Measurements from ENCODE around the gene PDE10A.
"Not testable (repeated sequence)": the region's sequence is repeated elsewhere in the genome, so short reads cannot be mapped to it uniquely, and the experiment has no call there.

The PDE10A gene

DNA sequence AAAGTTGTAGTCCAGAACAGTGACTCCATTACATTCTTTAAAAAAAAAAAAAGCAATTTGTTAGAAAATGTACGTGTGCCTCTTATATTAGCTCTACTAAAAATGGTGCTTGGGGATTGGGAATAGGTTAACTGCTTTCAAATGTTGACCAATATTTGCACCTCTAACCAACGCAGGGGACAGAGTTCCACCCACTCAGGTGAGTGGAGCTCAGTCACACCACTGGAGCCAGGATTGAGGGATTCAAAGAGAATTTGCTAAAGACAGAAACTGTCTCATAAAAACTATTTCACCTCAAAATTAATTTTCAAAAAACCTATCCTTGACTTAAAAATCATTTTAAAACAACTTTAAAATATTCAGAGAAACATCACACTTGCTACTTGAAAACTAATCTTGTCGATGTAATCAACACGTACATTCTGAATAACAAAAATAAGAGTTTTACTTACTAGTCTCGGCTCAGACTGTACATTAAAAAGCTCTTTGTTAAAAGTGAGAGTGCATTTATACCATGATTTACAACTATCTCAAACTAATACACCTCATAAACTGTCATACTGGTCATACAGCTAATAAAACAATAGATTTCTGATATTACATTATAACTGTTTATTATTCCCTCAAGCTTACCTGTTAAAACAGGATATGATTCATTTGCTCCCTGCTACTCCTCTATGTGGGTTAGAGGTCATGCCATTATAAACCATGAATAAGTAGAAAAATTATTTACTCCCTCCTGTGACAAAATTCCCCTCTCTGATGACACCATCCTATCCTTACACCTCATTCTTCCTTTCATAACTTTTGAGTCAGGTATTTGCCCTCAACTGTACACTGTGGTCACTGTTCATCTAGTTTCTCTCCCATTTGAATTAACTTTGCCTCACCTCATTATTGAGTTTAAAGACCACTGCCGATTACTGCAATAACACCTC, 88.6 kb downstream of the PDE10A start:
- Mint-ChIP-seq H3K9me3 (no peaks in the 10 kb centered on the region), H3K4me3 (no peak overlapping the region), H3K27ac (no peak overlapping the region), H3K27me3 (no peaks in the 10 kb centered on the region), H3K4me1 (no peaks in the 10 kb centered on the region), H3K36me3 (no peaks in the 10 kb centered on the region)

DNA sequence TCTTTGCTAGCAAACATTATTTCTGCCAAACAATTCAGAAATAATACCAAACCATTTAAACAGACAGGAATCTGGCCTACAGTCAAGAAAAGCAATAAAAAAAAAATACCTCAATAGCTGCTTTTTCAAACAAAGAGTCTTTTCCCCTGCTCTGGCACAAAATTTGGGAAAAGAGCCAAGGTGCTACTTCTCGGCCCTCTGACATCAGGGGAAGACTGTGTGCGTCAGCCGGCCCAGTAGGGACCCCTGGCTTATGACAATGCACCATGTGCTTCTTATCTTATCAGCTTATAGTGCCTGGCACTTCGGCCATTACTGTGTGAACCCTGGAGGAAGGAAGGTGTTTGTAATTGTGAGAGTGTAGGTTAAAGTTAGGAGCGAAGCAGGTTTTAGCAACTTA, 89.4 kb downstream of the PDE10A start:
- Mint-ChIP-seq H3K27ac (no peak overlapping the region), H3K4me3 (no peak overlapping the region), H3K9me3 (no peaks in the 10 kb centered on the region), H3K36me3 (no peaks in the 10 kb centered on the region), H3K4me1 (no peaks in the 10 kb centered on the region), H3K27me3 (no peaks in the 10 kb centered on the region)

- Mint-ChIP-seq H3K27me3 (no peaks in the 10 kb centered on the region), H3K4me1 (no peaks in the 10 kb centered on the region), H3K27ac (no peak overlapping the region), H3K36me3 (no peaks in the 10 kb centered on the region), H3K4me3 (no peak overlapping the region), H3K9me3 (no peaks in the 10 kb centered on the region)
Measured at GRCh38 chr6:165571721-165572132, 91.3 kb downstream of the PDE10A start.

- Mint-ChIP-seq H3K36me3 (no peaks in the 10 kb centered on the region), H3K4me1 (no peaks in the 10 kb centered on the region), H3K27me3 (no peaks in the 10 kb centered on the region), H3K27ac (no peak overlapping the region), H3K4me3 (no peak overlapping the region), H3K9me3 (no peaks in the 10 kb centered on the region)
Measured at GRCh38 chr6:165571068-165571682, 91.9 kb downstream of the PDE10A start.

DNA sequence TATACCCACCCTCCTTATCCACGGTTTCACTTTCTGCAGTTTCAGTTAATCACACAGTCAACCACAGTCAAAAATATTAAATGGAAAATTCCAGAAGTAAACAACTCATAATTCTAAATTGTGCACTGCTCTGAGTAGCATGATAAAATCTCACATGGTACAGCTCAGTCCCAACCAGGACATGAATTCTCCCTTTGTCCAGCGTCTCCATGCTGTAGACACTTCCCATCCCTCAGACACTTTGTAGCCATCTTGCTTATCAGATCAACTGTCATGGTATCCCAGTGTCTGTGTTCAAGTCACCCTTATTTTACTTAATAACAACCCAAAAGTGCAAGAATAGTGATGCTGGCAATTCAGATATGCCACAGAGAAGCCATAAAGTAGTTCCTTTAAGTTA, 94.7 kb downstream of the PDE10A start:
- H3K27ac Mint-ChIP-seq = no peak overlapping the region

DNA sequence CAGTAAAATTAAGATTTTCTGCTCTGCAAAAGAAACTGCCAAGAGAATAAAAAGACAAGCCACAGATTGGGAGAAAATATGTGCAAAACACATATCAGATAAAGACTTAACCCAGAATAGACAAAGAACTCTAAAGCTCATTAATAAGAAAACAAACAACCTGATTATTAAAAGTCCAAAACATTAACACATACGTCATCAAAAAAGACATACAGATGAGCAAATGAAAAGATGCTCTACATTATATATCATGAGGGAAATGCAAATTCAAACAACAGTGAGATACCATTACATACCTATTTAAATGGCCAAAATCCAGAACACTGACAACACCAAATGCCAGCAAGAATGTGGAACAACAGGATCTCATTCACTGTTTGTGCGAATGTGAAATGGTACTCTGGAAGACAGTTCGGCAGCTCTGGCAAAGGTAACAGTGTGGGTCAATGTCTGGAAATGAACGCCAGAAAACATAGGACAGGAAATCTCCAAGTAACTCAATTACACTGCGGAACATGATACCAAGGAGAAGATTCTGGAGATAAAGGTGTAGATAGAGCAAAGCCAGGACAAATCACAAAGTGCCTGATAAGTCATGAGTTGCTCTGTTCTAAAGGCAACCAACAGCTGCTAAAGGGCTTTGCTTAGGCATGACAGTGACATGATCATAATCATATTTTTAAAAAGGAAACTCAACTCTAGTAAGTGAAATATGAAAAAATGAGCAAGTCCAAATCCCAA, 96.8 kb downstream of the PDE10A start:
- no peaks in the 10 kb centered on the region for H3K4me1 Mint-ChIP-seq
- H3K36me3 Mint-ChIP-seq = no peaks in the 10 kb centered on the region
- H3K4me3 Mint-ChIP-seq = no peak overlapping the region
- peaks cover under 1% of the 10 kb centered on the region for H3K27me3 Mint-ChIP-seq
- H3K9me3 Mint-ChIP-seq = peaks cover 4% of the 10 kb centered on the region
- no peak overlapping the region for H3K27ac Mint-ChIP-seq

More for the DNA sequence above, 94.7 kb downstream of the PDE10A start:
- H3K4me1 Mint-ChIP-seq = no peaks in the 10 kb centered on the region
- H3K4me3 Mint-ChIP-seq = no peak overlapping the region
- H3K9me3 Mint-ChIP-seq = no peaks in the 10 kb centered on the region
- no peaks in the 10 kb centered on the region for H3K27me3 Mint-ChIP-seq
- no peaks in the 10 kb centered on the region for H3K36me3 Mint-ChIP-seq

DNA sequence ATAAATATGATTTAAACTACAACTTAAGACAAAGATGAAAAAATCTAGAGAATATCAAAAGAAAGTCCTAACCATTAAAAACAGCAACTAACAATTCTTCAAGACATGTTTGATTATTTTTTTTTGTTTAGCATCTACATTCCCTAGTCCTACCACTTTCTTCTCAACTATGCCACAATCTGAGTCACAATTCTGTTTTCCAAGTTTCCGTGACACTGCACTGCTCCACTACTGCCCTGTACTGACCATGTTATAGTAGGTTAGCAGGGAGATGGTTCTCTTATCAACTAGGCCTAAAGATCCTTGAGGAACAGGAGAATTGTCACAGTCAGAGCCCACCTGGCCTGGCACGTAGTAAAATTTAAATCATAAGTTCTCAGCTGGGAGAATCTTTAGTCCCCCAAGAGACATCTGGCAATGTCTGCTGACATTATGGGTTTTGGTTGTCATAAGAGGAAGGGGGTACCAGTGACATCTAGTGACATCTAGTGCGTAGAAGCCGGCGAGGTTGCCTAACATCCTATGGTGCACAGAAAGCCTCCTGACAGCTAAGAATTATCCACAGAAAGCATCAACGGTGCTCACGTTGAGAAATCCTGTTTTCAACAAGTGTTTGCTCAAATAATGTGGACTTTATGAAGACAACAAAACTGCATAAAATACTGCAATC, 100.5 kb downstream of the PDE10A start:
- H3K9me3 Mint-ChIP-seq = peaks cover 12% of the 10 kb centered on the region

DNA sequence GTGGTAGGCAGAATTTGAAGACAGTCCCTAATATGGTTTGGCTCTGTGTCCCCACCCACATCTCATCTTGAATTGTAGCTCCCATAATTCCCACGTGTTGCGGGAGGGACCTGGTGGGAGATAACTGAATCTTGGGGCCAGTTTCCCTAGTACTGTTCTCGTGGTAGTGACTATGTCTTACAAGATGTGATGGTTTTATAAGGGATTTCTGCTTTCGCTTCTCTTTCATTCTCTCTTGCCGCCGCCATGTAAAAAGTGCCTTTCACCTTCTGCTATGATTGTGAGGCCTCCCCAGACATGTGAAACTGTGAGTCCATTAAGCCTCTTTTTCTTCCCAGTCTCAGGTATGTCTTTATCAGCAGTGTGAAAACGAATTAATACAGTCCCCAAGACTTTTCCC, 103.4 kb downstream of the PDE10A start:
- peaks cover 12% of the 10 kb centered on the region for H3K9me3 Mint-ChIP-seq
- peaks cover 2% of the 10 kb centered on the region for H3K27me3 Mint-ChIP-seq
- H3K4me1 Mint-ChIP-seq = no peaks in the 10 kb centered on the region
- H3K36me3 Mint-ChIP-seq = no peaks in the 10 kb centered on the region
- H3K27ac Mint-ChIP-seq = no peak overlapping the region
- no peak overlapping the region for H3K4me3 Mint-ChIP-seq

More for the DNA sequence above, 100.5 kb downstream of the PDE10A start:
- H3K27me3 Mint-ChIP-seq = peaks cover 2% of the 10 kb centered on the region
- H3K36me3 Mint-ChIP-seq = no peaks in the 10 kb centered on the region
- no peaks in the 10 kb centered on the region for H3K4me1 Mint-ChIP-seq
- no peak overlapping the region for H3K27ac Mint-ChIP-seq
- no peak overlapping the region for H3K4me3 Mint-ChIP-seq

GRCh38 chr6:165558097-165558496, 104.9 kb downstream of the PDE10A start:
- not testable (repeated sequence) for H3K4me3 Mint-ChIP-seq, H3K36me3 Mint-ChIP-seq, H3K27me3 Mint-ChIP-seq, H3K4me1 Mint-ChIP-seq, H3K27ac Mint-ChIP-seq
- H3K9me3 Mint-ChIP-seq = peaks cover 12% of the 10 kb centered on the region

DNA sequence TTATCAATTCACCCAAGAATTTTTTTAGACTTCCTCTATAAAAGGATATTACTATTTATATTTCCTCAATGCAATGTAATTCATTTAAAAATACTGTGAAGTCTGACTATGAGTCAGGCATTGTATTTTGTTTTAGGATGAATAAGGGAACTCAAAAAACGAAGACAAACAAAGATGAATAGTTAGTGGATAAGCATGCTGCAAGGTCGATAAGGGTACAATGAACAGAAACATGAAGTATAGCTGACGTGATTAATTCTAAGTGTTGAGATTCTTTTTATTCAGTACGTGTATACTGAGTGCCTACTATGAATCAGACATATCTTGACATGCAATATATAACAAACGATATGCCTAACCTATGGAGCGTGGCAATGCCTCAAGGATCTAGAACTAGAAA, 105.4 kb downstream of the PDE10A start:
- peaks cover 2% of the 10 kb centered on the region for H3K27me3 Mint-ChIP-seq
- H3K4me1 Mint-ChIP-seq = no peaks in the 10 kb centered on the region
- no peak overlapping the region for H3K4me3 Mint-ChIP-seq
- H3K9me3 Mint-ChIP-seq = peaks cover 12% of the 10 kb centered on the region
- H3K27ac Mint-ChIP-seq = no peak overlapping the region
- H3K36me3 Mint-ChIP-seq = no peaks in the 10 kb centered on the region

- Mint-ChIP-seq H3K27me3 (peaks cover 2% of the 10 kb centered on the region), H3K4me3 (no peak overlapping the region), H3K9me3 (peaks cover 8% of the 10 kb centered on the region), H3K4me1 (no peaks in the 10 kb centered on the region), H3K36me3 (no peaks in the 10 kb centered on the region), H3K27ac (no peak overlapping the region)
Measured at GRCh38 chr6:165556116-165556843, 106.8 kb downstream of the PDE10A start.

GRCh38 chr6:165554644-165555043, 108.4 kb downstream of the PDE10A start:
- H3K4me1 Mint-ChIP-seq, H3K36me3 Mint-ChIP-seq, H3K27ac Mint-ChIP-seq, H3K4me3 Mint-ChIP-seq, H3K27me3 Mint-ChIP-seq, H3K9me3 Mint-ChIP-seq: not testable (repeated sequence)

DNA sequence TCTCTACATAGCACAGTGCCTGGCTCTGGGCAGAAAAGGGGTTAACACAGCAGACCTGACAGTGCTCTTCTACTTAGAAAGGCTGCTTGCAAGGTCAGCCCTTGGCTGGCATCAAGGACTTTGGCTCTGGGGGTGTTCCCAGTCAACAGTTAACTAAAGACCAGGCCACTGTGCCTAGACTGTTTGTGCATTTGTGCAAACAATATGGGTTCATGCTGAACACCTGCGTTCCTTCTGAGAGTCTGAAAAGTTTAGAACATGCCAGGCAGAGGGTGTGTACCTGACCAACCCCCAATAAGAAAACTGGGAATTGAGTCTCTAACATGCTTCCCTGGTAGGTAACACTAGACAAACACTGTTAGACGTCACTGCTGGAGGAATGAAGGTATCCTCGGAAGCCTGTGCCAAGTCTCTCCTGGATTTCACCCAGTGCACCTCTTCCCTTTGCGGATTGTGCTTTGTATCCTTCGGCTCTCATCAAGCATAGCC, 110.7 kb downstream of the PDE10A start:
- no peaks in the 10 kb centered on the region for H3K27me3 Mint-ChIP-seq
- H3K9me3 Mint-ChIP-seq = no peaks in the 10 kb centered on the region
- H3K27ac Mint-ChIP-seq = no peak overlapping the region
- H3K4me3 Mint-ChIP-seq = no peak overlapping the region
- H3K36me3 Mint-ChIP-seq = no peaks in the 10 kb centered on the region
- no peaks in the 10 kb centered on the region for H3K4me1 Mint-ChIP-seq

- Mint-ChIP-seq H3K4me3 (no peak overlapping the region), H3K9me3 (no peaks in the 10 kb centered on the region), H3K27ac (no peak overlapping the region), H3K36me3 (no peaks in the 10 kb centered on the region), H3K27me3 (no peaks in the 10 kb centered on the region), H3K4me1 (no peaks in the 10 kb centered on the region)
Measured at GRCh38 chr6:165551828-165552227, 111.2 kb downstream of the PDE10A start.

DNA sequence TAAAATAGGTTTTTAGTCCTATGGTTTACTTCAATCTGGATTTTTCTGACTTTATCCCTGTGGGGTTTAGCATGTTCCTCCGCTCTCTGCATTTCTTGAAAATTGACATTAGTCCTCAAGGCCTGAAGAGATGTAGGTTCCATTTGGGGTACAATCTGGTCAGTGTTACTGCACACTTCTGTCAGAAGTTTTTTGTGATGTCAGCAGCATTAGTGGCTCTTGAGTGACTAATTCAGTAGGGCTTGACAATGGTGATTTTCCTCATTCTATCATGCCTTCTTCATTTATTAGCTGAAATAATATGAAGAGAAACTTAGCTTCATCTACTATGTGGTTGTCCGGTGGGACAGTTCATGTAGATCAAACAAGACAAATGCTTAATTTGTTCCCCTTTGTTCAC, 114.6 kb downstream of the PDE10A start:
- no peaks in the 10 kb centered on the region for H3K4me1 Mint-ChIP-seq
- H3K4me3 Mint-ChIP-seq = no peak overlapping the region
- no peak overlapping the region for H3K27ac Mint-ChIP-seq
- no peaks in the 10 kb centered on the region for H3K27me3 Mint-ChIP-seq
- no peaks in the 10 kb centered on the region for H3K36me3 Mint-ChIP-seq
- no peaks in the 10 kb centered on the region for H3K9me3 Mint-ChIP-seq

All from activated naive CD4-positive, alpha-beta T cell treated with anti-CD3 and anti-CD28 coated beads, Interleukin-2, amount 50 U/mL, for 24 hours (primary cell).